NT2/D1 (cell line): Measurements from ENCODE around the gene PDXK.

Experiments used
- YY1 ChIP-seq: IDR thresholded peaks from 2 replicates; pipeline ENCODE4 v1.6.1; 2011; ENCODE audit not compliant: insufficient read length, insufficient read depth
- ZNF274 ChIP-seq: IDR thresholded peaks from 2 replicates; pipeline ENCODE4 v1.6.1; 2011; ENCODE audit warnings: mild to moderate bottlenecking, low read depth, low read length

GRCh38 chr21:43766734-43767497 is 48.0 kb downstream of the PDXK start:
- no peak for TF ChIP-seq ZNF274
- TF ChIP-seq YY1 = no peak
